Measurements from ENCODE around the gene GDI1. TPM values are rescaled to one million over a fixed set of nuclear protein-coding genes. Genes with fewer than 3 reads are reported as not detected.

GDI1 gene
- total and polyA plus RNA-seq, 2 experiments from 2014 or later = 48.5 to 95.9 TPM

DNA sequence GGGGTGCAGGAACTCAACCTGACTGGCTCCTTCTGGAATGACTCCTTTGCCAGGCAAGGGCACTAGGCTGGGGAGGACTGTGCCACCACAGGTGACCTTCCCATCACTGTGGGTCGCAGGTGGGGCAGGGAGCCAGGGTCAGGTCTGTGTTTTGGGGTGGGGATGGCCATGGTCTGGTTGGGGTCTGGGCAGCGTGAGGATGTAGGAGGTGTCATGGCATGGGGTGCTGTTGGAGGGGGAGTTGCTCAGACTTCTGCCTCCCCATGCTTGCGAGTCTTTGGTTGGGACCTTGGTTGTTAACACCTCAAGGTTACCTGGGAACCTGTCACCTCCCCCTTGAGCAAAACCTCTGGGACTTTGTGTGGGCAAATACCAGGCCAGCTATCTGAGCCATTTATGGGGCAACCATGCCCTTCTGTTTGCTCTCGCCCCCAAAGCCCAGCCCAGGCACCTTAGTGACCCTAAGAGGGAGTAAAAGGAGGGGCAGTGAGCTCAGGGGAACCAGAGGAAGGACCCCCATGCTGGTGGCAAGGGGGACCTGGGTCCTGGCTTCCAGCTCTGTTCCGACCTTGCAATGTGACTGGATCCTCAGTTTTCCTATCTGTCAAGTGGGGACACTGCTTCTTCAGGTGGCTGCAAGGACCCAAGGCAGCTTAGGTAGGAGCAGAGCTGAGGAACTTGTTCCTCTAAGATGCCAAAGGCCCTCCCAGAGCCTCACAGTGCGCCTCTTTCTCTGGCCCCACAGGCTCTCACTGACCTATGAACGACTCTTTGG is 2.4 kb upstream of the GDI1 start (continued):
- TF ChIP-seq, protein P1, sequence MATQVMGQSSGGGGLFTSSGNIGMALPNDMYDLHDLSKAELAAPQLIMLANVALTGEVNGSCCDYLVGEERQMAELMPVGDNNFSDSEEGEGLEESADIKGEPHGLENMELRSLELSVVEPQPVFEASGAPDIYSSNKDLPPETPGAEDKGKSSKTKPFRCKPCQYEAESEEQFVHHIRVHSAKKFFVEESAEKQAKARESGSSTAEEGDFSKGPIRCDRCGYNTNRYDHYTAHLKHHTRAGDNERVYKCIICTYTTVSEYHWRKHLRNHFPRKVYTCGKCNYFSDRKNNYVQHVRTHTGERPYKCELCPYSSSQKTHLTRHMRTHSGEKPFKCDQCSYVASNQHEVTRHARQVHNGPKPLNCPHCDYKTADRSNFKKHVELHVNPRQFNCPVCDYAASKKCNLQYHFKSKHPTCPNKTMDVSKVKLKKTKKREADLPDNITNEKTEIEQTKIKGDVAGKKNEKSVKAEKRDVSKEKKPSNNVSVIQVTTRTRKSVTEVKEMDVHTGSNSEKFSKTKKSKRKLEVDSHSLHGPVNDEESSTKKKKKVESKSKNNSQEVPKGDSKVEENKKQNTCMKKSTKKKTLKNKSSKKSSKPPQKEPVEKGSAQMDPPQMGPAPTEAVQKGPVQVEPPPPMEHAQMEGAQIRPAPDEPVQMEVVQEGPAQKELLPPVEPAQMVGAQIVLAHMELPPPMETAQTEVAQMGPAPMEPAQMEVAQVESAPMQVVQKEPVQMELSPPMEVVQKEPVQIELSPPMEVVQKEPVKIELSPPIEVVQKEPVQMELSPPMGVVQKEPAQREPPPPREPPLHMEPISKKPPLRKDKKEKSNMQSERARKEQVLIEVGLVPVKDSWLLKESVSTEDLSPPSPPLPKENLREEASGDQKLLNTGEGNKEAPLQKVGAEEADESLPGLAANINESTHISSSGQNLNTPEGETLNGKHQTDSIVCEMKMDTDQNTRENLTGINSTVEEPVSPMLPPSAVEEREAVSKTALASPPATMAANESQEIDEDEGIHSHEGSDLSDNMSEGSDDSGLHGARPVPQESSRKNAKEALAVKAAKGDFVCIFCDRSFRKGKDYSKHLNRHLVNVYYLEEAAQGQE (IDR thresholded peaks at IDR 0.05; ENCODE audit: unreplicated experiment) = no peak
- TF ChIP-seq ZNF114 (CRISPR knock-in tag; IDR thresholded peaks at IDR 0.05) (no peak), EZH2 (IDR thresholded peaks at IDR 0.05; ENCODE audit: low read depth, unreplicated experiment) (no peak), JUNB (IDR thresholded peaks at IDR 0.05; ENCODE audit: unreplicated experiment) (no peak), POLR2AphosphoS5 (IDR thresholded peaks at IDR 0.05; ENCODE audit: low read depth) (no peak), EZH2phosphoT487 (IDR thresholded peaks at IDR 0.05; ENCODE audit: unreplicated experiment) (no peak)
- TF ChIP-seq, protein P2, sequence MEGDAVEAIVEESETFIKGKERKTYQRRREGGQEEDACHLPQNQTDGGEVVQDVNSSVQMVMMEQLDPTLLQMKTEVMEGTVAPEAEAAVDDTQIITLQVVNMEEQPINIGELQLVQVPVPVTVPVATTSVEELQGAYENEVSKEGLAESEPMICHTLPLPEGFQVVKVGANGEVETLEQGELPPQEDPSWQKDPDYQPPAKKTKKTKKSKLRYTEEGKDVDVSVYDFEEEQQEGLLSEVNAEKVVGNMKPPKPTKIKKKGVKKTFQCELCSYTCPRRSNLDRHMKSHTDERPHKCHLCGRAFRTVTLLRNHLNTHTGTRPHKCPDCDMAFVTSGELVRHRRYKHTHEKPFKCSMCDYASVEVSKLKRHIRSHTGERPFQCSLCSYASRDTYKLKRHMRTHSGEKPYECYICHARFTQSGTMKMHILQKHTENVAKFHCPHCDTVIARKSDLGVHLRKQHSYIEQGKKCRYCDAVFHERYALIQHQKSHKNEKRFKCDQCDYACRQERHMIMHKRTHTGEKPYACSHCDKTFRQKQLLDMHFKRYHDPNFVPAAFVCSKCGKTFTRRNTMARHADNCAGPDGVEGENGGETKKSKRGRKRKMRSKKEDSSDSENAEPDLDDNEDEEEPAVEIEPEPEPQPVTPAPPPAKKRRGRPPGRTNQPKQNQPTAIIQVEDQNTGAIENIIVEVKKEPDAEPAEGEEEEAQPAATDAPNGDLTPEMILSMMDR (conservative IDR thresholded peaks at IDR 0.05; ENCODE audit: low read depth in 2 of 2) = no peak

DNA sequence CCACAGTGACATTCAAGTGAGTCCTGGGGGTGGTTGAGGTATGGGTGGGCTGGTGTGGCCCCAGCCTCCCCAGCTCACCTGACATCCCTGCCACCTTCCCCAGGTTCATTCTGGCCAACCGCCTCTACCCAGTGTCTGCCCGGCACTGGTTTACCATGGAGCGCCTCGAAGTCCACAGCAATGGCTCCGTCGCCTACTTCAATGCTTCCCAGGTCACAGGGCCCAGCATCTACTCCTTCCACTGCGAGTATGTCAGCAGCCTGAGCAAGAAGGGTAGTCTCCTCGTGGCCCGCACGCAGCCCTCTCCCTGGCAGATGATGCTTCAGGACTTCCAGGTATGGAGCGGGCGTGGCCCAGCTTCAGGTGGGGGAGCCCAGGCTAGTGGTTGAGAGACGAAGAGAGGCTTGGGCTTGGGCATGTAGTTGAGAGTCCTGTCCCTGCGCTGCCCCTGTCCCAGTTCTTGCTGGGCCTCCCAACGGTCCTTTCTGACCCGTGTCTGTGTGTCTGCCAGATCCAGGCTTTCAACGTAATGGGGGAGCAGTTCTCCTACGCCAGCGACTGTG is 1.7 kb upstream of the GDI1 start:
- no peak overlapping the region for H3K4me3 Mint-ChIP-seq
- no peaks in the 10 kb centered on the region for H3K36me3 ChIP-seq (ENCODE audit: insufficient read depth)
- no peak overlapping the region for H3K27ac ChIP-seq (ENCODE audit: low read depth)
- peaks cover 16% of the 10 kb centered on the region for H3K79me2 ChIP-seq (replicated peaks; ENCODE audit: insufficient read depth)
- peaks cover 23% of the 10 kb centered on the region for H3K4me1 Mint-ChIP-seq
- H3K27ac Mint-ChIP-seq = no peak overlapping the region
- H4K20me1 ChIP-seq (replicated peaks; ENCODE audit: insufficient read depth) = no peaks in the 10 kb centered on the region
- no peak overlapping the region for H3K4me3 ChIP-seq
- H3K9me2 ChIP-seq (ENCODE audit: insufficient read depth) = no peaks in the 10 kb centered on the region
- no peak overlapping the region for H3K4me2 ChIP-seq
- H3K27me3 ChIP-seq (ENCODE audit: insufficient read depth) = no peaks in the 10 kb centered on the region
- H3K9me3 Mint-ChIP-seq = no peaks in the 10 kb centered on the region
- peaks cover 29% of the 10 kb centered on the region for H3K36me3 Mint-ChIP-seq (ENCODE audit: low read depth)
- no peaks in the 10 kb centered on the region for H3F3A ChIP-seq (replicated peaks; ENCODE audit: low read depth)
- no peak overlapping the region for H2AFZ ChIP-seq
- H3K4me1 ChIP-seq (ENCODE audit: insufficient read depth) = no peaks in the 10 kb centered on the region; the same call in 1 of the 2 replicates
- H3K27me3 Mint-ChIP-seq (ENCODE audit: insufficient read depth, low read depth, poor library complexity) = peaks cover 6% of the 10 kb centered on the region
- TF ChIP-seq CREB1 (CRISPR knock-in tag; IDR thresholded peaks at IDR 0.05; ENCODE audit: low read depth) (no peak), POLR2AphosphoS5 (IDR thresholded peaks at IDR 0.05; ENCODE audit: low read depth) (no peak), ZNF114 (CRISPR knock-in tag; IDR thresholded peaks at IDR 0.05) (no peak), EZH2 (IDR thresholded peaks at IDR 0.05; ENCODE audit: low read depth, unreplicated experiment) (no peak)
- TF ChIP-seq, protein P3, sequence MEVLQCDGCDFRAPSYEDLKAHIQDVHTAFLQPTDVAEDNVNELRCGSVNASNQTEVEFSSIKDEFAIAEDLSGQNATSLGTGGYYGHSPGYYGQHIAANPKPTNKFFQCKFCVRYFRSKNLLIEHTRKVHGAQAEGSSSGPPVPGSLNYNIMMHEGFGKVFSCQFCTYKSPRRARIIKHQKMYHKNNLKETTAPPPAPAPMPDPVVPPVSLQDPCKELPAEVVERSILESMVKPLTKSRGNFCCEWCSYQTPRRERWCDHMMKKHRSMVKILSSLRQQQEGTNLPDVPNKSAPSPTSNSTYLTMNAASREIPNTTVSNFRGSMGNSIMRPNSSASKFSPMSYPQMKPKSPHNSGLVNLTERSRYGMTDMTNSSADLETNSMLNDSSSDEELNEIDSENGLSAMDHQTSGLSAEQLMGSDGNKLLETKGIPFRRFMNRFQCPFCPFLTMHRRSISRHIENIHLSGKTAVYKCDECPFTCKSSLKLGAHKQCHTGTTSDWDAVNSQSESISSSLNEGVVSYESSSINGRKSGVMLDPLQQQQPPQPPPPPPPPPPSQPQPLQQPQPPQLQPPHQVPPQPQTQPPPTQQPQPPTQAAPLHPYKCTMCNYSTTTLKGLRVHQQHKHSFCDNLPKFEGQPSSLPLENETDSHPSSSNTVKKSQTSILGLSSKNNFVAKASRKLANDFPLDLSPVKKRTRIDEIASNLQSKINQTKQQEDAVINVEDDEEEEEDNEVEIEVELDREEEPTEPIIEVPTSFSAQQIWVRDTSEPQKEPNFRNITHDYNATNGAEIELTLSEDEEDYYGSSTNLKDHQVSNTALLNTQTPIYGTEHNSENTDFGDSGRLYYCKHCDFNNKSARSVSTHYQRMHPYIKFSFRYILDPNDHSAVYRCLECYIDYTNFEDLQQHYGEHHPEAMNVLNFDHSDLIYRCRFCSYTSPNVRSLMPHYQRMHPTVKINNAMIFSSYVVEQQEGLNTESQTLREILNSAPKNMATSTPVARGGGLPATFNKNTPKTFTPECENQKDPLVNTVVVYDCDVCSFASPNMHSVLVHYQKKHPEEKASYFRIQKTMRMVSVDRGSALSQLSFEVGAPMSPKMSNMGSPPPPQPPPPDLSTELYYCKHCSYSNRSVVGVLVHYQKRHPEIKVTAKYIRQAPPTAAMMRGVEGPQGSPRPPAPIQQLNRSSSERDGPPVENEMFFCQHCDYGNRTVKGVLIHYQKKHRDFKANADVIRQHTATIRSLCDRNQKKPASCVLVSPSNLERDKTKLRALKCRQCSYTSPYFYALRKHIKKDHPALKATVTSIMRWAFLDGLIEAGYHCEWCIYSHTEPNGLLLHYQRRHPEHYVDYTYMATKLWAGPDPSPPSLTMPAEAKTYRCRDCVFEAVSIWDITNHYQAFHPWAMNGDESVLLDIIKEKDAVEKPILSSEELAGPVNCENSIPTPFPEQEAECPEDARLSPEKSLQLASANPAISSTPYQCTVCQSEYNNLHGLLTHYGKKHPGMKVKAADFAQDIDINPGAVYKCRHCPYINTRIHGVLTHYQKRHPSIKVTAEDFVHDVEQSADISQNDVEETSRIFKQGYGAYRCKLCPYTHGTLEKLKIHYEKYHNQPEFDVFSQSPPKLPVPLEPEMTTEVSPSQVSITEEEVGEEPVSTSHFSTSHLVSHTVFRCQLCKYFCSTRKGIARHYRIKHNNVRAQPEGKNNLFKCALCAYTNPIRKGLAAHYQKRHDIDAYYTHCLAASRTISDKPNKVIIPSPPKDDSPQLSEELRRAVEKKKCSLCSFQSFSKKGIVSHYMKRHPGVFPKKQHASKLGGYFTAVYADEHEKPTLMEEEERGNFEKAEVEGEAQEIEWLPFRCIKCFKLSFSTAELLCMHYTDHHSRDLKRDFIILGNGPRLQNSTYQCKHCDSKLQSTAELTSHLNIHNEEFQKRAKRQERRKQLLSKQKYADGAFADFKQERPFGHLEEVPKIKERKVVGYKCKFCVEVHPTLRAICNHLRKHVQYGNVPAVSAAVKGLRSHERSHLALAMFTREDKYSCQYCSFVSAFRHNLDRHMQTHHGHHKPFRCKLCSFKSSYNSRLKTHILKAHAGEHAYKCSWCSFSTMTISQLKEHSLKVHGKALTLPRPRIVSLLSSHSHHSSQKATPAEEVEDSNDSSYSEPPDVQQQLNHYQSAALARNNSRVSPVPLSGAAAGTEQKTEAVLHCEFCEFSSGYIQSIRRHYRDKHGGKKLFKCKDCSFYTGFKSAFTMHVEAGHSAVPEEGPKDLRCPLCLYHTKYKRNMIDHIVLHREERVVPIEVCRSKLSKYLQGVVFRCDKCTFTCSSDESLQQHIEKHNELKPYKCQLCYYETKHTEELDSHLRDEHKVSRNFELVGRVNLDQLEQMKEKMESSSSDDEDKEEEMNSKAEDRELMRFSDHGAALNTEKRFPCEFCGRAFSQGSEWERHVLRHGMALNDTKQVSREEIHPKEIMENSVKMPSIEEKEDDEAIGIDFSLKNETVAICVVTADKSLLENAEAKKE (CRISPR knock-in tag; IDR thresholded peaks at IDR 0.05) = no peak
- TF ChIP-seq, protein P4, sequence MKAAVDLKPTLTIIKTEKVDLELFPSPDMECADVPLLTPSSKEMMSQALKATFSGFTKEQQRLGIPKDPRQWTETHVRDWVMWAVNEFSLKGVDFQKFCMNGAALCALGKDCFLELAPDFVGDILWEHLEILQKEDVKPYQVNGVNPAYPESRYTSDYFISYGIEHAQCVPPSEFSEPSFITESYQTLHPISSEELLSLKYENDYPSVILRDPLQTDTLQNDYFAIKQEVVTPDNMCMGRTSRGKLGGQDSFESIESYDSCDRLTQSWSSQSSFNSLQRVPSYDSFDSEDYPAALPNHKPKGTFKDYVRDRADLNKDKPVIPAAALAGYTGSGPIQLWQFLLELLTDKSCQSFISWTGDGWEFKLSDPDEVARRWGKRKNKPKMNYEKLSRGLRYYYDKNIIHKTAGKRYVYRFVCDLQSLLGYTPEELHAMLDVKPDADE (IDR thresholded peaks at IDR 0.05) = no peak
- ATAC-seq (no peak), DNase-seq (ENCODE audit: low spot score) (no peak)
